Natural killer cell (primary cell): ENCODE data around the gene NAT16. TPM values are rescaled to one million over a fixed set of nuclear protein-coding genes. Genes with fewer than 3 reads are reported as not detected.

Experiments
- ATAC-seq, 3 donors: fragments of 150-1000 bp in 2 of 3; fragments of 200-7000 bp in 1 of 3; cut with Tn5 transposase; 1 replicate in 1 of 3; 2 replicates in 2 of 3; pipeline ENCODE4 v1.10.0; 2021; ENCODE audit warnings: mild to moderate bottlenecking in 2 of 3, moderate library complexity in 2 of 3
- DNase-seq, 2 donors: peaks; one replicate each; pipeline versions ENCODE4 v3.0.0 to v3.0.0-alpha.2; 2013 to 2021; ENCODE audit warnings: mixed read lengths in 1 of 2
- H3K27ac ChIP-seq: one replicate; pipeline ENCODE4 v1.5.1; 2013; ENCODE audit warnings: mild to moderate bottlenecking, low read length
- H3K27me3 ChIP-seq: one replicate; pipeline ENCODE4 v1.6.1; 2013; ENCODE audit warnings: low read length; ENCODE audit not compliant: control insufficient read depth, insufficient read depth
- H3K36me3 ChIP-seq: one replicate; pipeline ENCODE4 v1.6.1; 2013; ENCODE audit warnings: low read length; ENCODE audit not compliant: control insufficient read depth, insufficient read depth
- H3K4me1 ChIP-seq: one replicate; pipeline ENCODE4 v1.6.1; 2013; ENCODE audit warnings: low read length; ENCODE audit not compliant: control insufficient read depth, insufficient read depth
- H3K4me3 ChIP-seq: one replicate; pipeline ENCODE4 v1.5.1; 2013; ENCODE audit warnings: low read length
- H3K9me3 ChIP-seq: one replicate; pipeline ENCODE4 v1.6.1; 2013; ENCODE audit warnings: low read length; ENCODE audit not compliant: control insufficient read depth, insufficient read depth
- H3K27ac Mint-ChIP-seq, 2 donors: one replicate each; pipeline ENCODE4 v1.8.0; 2022; ENCODE audit warnings: mild to moderate bottlenecking in 2 of 2, mixed read lengths in 2 of 2, moderate library complexity in 1 of 2
- H3K27me3 Mint-ChIP-seq, 2 donors: one replicate each; pipeline ENCODE4 v1.8.0; 2022; ENCODE audit warnings: low read depth in 2 of 2, mixed read lengths in 2 of 2
- H3K36me3 Mint-ChIP-seq: one replicate; pipeline ENCODE4 v1.8.0; 2022; ENCODE audit warnings: mixed read lengths
- H3K4me1 Mint-ChIP-seq, 2 donors: one replicate each; pipeline ENCODE4 v1.8.0; 2022; ENCODE audit warnings: mixed read lengths in 2 of 2
- H3K4me3 Mint-ChIP-seq: one replicate; pipeline ENCODE4 v1.8.0; 2022; ENCODE audit warnings: mild to moderate bottlenecking, moderate library complexity, mixed read lengths
- H3K9me3 Mint-ChIP-seq, 2 donors: one replicate each; pipeline ENCODE4 v1.8.0; 2022; ENCODE audit warnings: mixed read lengths in 2 of 2
- CTCF ChIP-seq: fragments of 200-600 bp; IDR thresholded peaks from one replicate; pipeline ENCODE4 v1.8.0; 2022; ENCODE audit warnings: antibody characterized with exemption
- WGBS: methylation state at CpG from one replicate; pipeline ENCODE4 v1.1.7; 2013; ENCODE audit warnings: missing lambda C conversion rate; ENCODE audit not compliant: insufficient coverage; 5-methylcytosine and 5-hydroxymethylcytosine counted together
- intact Hi-C: fragments of 100-400 bp; cut with micrococcal nuclease; formaldehyde crosslinking; loops from one replicate; pipeline ENCODE4 v1.14.2; 2022
- total RNA-seq, 4 donors: library from RNA; stranded (reverse); fragments of 120-200 nt in 1 of 4; gene quantifications; one replicate each; pipeline versions ENCODE4 v1.2.3 to v1.2.4, GENCODE V29; 2013 to 2022

NAT16 gene
- total RNA-seq, 3 donors from 2014 or later (not counting 1 experiment from before 2014, with no cell fraction given) = not detected

GRCh38 chr7:101126651-101127459, 53.2 kb downstream of the NAT16 start, which contains the start of gene SERPINE1:
Gene SERPINE1, plus strand, starts transcription at chr7:101127104. Its CDS starts 1,290 bp downstream, at chr7:101128394.
- 14% methylated on average over 21 of the region's 22 CpGs for WGBS
- H3K27me3 ChIP-seq = peaks cover 4% of the 10 kb centered on the region
- H3K27ac Mint-ChIP-seq = peak within 1 kb of the TSS; percentile 53 to 88
- H3K4me3 ChIP-seq = no peak within 1 kb of the TSS
- DNase-seq (peak; percentile 54 to 59), ATAC-seq (peak; percentile 70 to 76 (median 76))
- H3K36me3 ChIP-seq = no peaks in the 10 kb centered on the region
- intact Hi-C loops = no loop called here
- H3K4me1 Mint-ChIP-seq = peaks cover 52 to 57% of the 10 kb centered on the region in 2 donors
- H3K4me3 Mint-ChIP-seq = peak within 1 kb of the TSS; percentile 68
- no peaks in the 10 kb centered on the region for H3K9me3 ChIP-seq
- H3K27ac ChIP-seq = peak within 1 kb of the TSS; percentile 66
- peaks cover 15 to 19% of the 10 kb centered on the region in 2 donors for H3K27me3 Mint-ChIP-seq
- H3K36me3 Mint-ChIP-seq = no peaks in the 10 kb centered on the region
- TF ChIP-seq CTCF = no peak
- H3K4me1 ChIP-seq = peaks cover 58% of the 10 kb centered on the region
- no peaks in the 10 kb centered on the region for H3K9me3 Mint-ChIP-seq

GRCh38 chr7:101125989-101126650, 54.0 kb downstream of the NAT16 start:
- peak; percentile 18 to 40 for DNase-seq
- Mint-ChIP-seq H3K27ac (peak overlapping the region; percentile 53 to 88), H3K36me3 (no peaks in the 10 kb centered on the region), H3K4me3 (peak overlapping the region; percentile 68), H3K27me3 (peaks cover 12 to 21% of the 10 kb centered on the region in 2 donors), H3K4me1 (peaks cover 53 to 59% of the 10 kb centered on the region in 2 donors), H3K9me3 (no peaks in the 10 kb centered on the region)
- H3K27me3 ChIP-seq = peaks cover 4% of the 10 kb centered on the region
- 24% methylated on average over 15 of the region's 15 CpGs for WGBS
- H3K36me3 ChIP-seq = no peaks in the 10 kb centered on the region
- peak overlapping the region; percentile 66 for H3K27ac ChIP-seq
- H3K4me3 ChIP-seq = no peak overlapping the region
- peak; percentile 59 to 71 (median 66) for ATAC-seq
- intact Hi-C loops = no loop called here
- H3K9me3 ChIP-seq = no peaks in the 10 kb centered on the region
- H3K4me1 ChIP-seq = peaks cover 59% of the 10 kb centered on the region
- no peak for TF ChIP-seq CTCF

DNA sequence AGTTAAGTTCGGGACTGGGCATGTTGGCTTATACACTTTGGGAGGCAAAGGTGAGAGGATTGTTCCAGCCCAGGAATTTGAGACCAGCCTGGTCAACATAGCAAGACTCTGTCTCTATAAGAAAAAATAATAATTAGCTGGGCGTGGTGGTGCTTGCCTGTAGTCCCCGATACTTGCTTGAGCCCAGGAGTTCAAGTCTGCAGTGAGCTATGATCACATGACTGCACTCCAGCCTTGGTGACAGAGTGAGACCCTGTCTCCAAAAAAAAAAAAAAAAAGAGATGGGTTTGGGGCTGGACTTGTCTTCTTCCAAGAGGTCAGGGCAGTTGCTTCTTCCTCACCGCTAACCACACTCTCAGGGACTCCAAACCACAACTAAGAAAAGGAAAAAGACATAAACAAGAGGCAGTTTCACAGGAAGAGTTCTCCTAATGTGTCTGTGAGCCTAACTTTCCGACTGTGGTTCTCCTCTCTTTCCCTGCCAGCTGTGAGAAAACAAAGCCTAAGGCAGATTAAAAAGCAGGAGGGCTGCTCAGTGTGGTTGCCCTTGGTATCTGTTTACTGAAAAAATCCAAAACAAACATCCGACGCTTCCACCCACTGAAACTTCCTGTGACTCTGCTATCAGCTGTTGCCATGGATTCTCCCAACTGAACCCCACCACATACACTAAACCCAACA, 55.6 kb downstream of the NAT16 start:
- H3K4me1 Mint-ChIP-seq = peaks cover 53 to 58% of the 10 kb centered on the region in 2 donors
- no peaks in the 10 kb centered on the region for H3K9me3 Mint-ChIP-seq
- DNase-seq (no peak), ATAC-seq (no peak)
- no peak for TF ChIP-seq CTCF
- Histone ChIP-seq H3K9me3 (no peaks in the 10 kb centered on the region), H3K27ac (peak overlapping the region; percentile 38), H3K36me3 (no peaks in the 10 kb centered on the region), H3K27me3 (peaks cover 4% of the 10 kb centered on the region), H3K4me1 (peaks cover 59% of the 10 kb centered on the region), H3K4me3 (no peak overlapping the region)
- WGBS = 26% methylated on average over 7 of the region's 7 CpGs
- peak overlapping the region; percentile 17 for H3K4me3 Mint-ChIP-seq
- peak overlapping the region in 1 of 2 donors; percentile 88 for H3K27ac Mint-ChIP-seq
- intact Hi-C loops = no loop called here
- H3K27me3 Mint-ChIP-seq = peaks cover 12 to 21% of the 10 kb centered on the region in 2 donors
- H3K36me3 Mint-ChIP-seq = no peaks in the 10 kb centered on the region
